Skeletal muscle satellite cell (primary cell): ENCODE data around the gene ARHGAP28.
"Not testable (repeated sequence)": the region's sequence is repeated elsewhere in the genome, so short reads cannot be mapped to it uniquely, and the experiment has no call there.

Experiments
- H3K27me3 ChIP-seq: 2 replicates; pipeline ENCODE4 v1.7.0; 2013; ENCODE audit warnings: low read length; ENCODE audit not compliant: control insufficient read depth, insufficient read depth
- H3K36me3 ChIP-seq: 2 replicates; pipeline ENCODE4 v1.7.0; 2013; ENCODE audit warnings: mild to moderate bottlenecking, control low read depth, low read length; ENCODE audit not compliant: insufficient read depth
- H3K4me1 ChIP-seq: 2 replicates; pipeline ENCODE4 v1.7.0; 2013; ENCODE audit warnings: low read length; ENCODE audit not compliant: control insufficient read depth, insufficient read depth
- H3K4me2 ChIP-seq: 2 replicates; pipeline ENCODE4 v1.7.0; 2013; ENCODE audit warnings: mild to moderate bottlenecking, low read length
- H3K4me3 ChIP-seq: 2 replicates; pipeline ENCODE4 v1.7.0; 2013; ENCODE audit warnings: low read length
- H3K9ac ChIP-seq: 2 replicates; pipeline ENCODE4 v1.7.0; 2013; ENCODE audit warnings: mild to moderate bottlenecking, low read depth, low read length, moderate library complexity
- H3K9me3 ChIP-seq: replicated peaks from 2 replicates; pipeline ENCODE4 v1.7.0; 2013; ENCODE audit warnings: mild to moderate bottlenecking, control low read depth, low read length

Gene ARHGAP28

DNA sequence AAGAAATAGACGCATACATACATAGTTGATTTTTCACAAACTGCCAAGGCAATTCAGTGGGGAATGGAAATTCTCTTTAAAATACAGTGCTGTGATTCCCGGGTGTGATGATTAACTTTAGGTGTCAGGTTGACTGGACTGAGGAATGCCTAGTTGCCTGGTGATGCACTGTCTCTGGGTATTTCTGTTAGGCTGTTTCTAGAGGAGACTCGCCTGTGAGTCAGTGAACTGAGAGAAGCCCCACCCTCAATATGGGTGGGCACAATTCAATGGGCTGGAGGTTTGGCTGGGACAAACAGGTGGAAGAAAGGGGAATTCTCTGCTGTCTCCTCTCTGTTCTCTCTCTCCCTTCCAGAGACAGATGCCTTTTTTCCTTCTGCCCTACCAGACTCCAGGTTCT, 187.6 kb downstream of the ARHGAP28 start:
- no peaks in the 10 kb centered on the region for H3K4me1 ChIP-seq
- H3K27me3 ChIP-seq = no peaks in the 10 kb centered on the region
- no peaks in the 10 kb centered on the region for H3K36me3 ChIP-seq
- no peaks in the 10 kb centered on the region for H3K9me3 ChIP-seq
- H3K9ac ChIP-seq = no peak overlapping the region
- H3K4me2 ChIP-seq = no peak overlapping the region
- H3K4me3 ChIP-seq = no peak overlapping the region

GRCh38 chr18:6920099-6920955, 190.8 kb downstream of the ARHGAP28 start:
- Histone ChIP-seq H3K4me1 (no peaks in the 10 kb centered on the region), H3K9me3 (no peaks in the 10 kb centered on the region), H3K27me3 (no peaks in the 10 kb centered on the region), H3K4me2 (no peak overlapping the region), H3K9ac (no peak overlapping the region), H3K4me3 (no peak overlapping the region), H3K36me3 (no peaks in the 10 kb centered on the region)

- no peak overlapping the region for H3K9ac ChIP-seq
- H3K36me3 ChIP-seq = no peaks in the 10 kb centered on the region
- H3K9me3 ChIP-seq = no peaks in the 10 kb centered on the region
- H3K4me3 ChIP-seq = no peak overlapping the region
- H3K4me1 ChIP-seq = no peaks in the 10 kb centered on the region
- no peak overlapping the region for H3K4me2 ChIP-seq
- H3K27me3 ChIP-seq = no peaks in the 10 kb centered on the region
These were observed 192.1 kb downstream of the ARHGAP28 start for GRCh38 chr18:6921571-6921970.

GRCh38 chr18:6923220-6923619, 193.7 kb downstream of the ARHGAP28 start:
- Histone ChIP-seq H3K9ac (no peak overlapping the region), H3K4me1 (no peaks in the 10 kb centered on the region), H3K4me2 (no peak overlapping the region), H3K27me3 (peaks cover 6% of the 10 kb centered on the region), H3K36me3 (no peaks in the 10 kb centered on the region), H3K9me3 (no peaks in the 10 kb centered on the region), H3K4me3 (no peak overlapping the region)

DNA sequence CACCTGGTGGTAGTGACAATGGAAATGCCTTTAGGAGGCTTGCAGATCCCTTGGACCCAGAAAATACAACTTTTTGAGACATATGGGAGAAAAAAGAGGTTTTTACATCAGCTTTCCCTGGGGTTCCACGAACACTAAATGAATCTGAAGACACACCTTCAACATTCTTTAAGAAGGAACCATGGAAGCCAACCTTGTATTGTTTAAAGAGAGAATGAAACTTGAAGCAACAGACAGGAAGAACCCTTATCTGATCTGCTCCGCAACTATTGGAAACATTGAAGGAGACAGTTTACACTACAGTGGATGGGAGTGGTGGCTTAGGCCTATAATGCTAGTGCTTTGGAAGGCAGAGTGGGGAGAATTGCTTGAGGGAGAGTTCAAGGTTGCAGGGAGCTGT, 197.6 kb downstream of the ARHGAP28 start:
- Histone ChIP-seq H3K9ac (no peak overlapping the region), H3K4me3 (no peak overlapping the region), H3K9me3 (no peaks in the 10 kb centered on the region), H3K36me3 (no peaks in the 10 kb centered on the region), H3K27me3 (peaks cover 6% of the 10 kb centered on the region), H3K4me1 (no peaks in the 10 kb centered on the region), H3K4me2 (no peak overlapping the region)

DNA sequence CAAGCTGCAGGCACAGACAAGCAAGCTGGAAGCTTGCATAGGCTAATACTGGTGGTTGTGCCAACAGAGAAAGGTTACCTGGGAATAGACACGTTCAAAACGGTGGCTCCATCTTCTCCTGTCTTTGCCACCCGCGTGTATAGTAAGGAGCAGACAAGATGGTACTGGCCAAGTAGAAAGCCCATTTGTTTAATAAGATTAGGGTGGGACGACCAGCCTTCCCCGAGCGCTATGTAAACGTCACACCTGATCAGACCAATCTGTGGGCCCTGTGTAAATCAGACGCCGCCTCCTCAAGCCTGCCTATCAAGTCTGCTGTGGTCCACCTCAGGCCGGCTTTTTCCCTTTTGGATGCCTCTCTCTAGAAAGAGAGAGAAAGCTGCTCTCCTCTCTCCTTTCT, 198.8 kb downstream of the ARHGAP28 start:
- peaks cover 9% of the 10 kb centered on the region for H3K27me3 ChIP-seq
- H3K9me3 ChIP-seq = no peaks in the 10 kb centered on the region
- H3K4me2 ChIP-seq = no peak overlapping the region
- H3K4me3 ChIP-seq = no peak overlapping the region
- no peaks in the 10 kb centered on the region for H3K36me3 ChIP-seq
- no peaks in the 10 kb centered on the region for H3K4me1 ChIP-seq
- H3K9ac ChIP-seq = no peak overlapping the region

- H3K27me3 ChIP-seq = peaks cover 9% of the 10 kb centered on the region
- H3K4me2 ChIP-seq = no peak overlapping the region
- no peaks in the 10 kb centered on the region for H3K4me1 ChIP-seq
- no peak overlapping the region for H3K9ac ChIP-seq
- H3K36me3 ChIP-seq = no peaks in the 10 kb centered on the region
- H3K4me3 ChIP-seq = no peak overlapping the region
- H3K9me3 ChIP-seq = no peaks in the 10 kb centered on the region
These were observed 200.0 kb downstream of the ARHGAP28 start for GRCh38 chr18:6929370-6930102.

GRCh38 chr18:6934859-6935258, 205.3 kb downstream of the ARHGAP28 start:
- no peak overlapping the region for H3K4me3 ChIP-seq
- no peaks in the 10 kb centered on the region for H3K4me1 ChIP-seq
- H3K9me3 ChIP-seq = no peaks in the 10 kb centered on the region
- H3K36me3 ChIP-seq = no peaks in the 10 kb centered on the region
- H3K9ac ChIP-seq = no peak overlapping the region
- peaks cover 3% of the 10 kb centered on the region for H3K27me3 ChIP-seq
- H3K4me2 ChIP-seq = no peak overlapping the region

DNA sequence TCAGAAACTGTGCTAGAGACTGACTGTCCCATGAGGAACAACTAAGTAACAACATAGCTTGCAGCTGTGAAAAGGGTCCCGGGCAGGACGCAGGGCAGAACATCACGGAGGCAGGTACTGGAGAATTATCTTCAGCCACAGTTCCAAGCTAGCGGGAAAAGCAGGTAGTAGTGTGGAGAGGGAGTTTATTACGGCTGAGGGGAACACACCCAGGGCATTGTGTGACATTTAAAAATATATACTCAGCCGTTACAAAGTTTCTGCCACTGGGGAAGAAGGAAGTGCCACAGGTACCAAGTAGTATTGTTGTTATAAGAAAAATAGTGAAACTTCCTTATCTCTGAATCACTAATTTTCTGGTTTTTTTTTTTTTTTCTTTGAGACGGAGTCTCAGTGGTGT, 208.5 kb downstream of the ARHGAP28 start:
- Histone ChIP-seq H3K9ac (no peak overlapping the region), H3K27me3 (no peaks in the 10 kb centered on the region), H3K4me3 (no peak overlapping the region), H3K36me3 (no peaks in the 10 kb centered on the region), H3K9me3 (no peaks in the 10 kb centered on the region), H3K4me2 (no peak overlapping the region), H3K4me1 (no peaks in the 10 kb centered on the region)

DNA sequence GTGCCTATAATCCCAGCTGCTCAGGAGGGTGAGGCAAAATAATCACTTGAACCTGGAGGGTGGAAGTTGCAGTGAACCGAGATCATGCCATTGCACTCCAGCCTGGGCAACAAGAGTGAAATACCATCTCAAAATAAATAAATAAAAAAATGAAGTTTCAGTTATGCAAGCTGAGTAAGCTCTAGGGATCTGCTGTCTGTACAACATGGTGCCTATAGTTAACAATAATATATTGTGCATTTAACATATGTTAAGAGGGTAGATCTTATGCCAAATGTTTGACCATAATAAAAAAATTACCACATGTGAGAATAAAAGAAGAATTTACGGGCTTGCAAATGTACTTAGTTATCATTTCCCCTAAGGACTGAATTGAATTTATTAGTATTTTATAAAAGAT, 208.9 kb downstream of the ARHGAP28 start:
- H3K9me3 ChIP-seq, H3K9ac ChIP-seq, H3K4me3 ChIP-seq, H3K27me3 ChIP-seq, H3K36me3 ChIP-seq, H3K4me1 ChIP-seq, H3K4me2 ChIP-seq: not testable (repeated sequence)

DNA sequence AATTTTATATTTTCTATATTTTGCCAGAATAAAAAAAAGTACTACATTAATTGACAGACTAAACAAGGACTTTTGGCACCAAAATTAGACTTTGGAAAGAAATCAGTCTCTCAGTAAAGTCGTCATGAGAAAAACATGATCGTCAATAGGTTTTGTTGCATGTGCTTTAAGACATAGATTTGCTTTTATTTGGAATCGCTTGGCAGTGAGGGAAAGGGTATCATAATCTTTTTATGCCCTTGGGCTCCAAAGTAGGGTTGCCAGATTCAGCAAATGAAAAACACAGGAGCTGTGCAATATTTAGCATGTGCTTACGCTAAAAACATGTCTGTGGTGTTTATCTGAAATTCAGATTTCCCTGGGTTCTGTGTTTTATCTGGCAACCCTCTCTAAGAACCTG, 210.5 kb downstream of the ARHGAP28 start:
- Histone ChIP-seq H3K4me1 (no peaks in the 10 kb centered on the region), H3K36me3 (no peaks in the 10 kb centered on the region), H3K4me3 (no peak overlapping the region), H3K4me2 (no peak overlapping the region), H3K27me3 (no peaks in the 10 kb centered on the region), H3K9ac (no peak overlapping the region), H3K9me3 (no peaks in the 10 kb centered on the region)

- no peaks in the 10 kb centered on the region for H3K27me3 ChIP-seq
- H3K4me2 ChIP-seq = no peak overlapping the region
- no peaks in the 10 kb centered on the region for H3K9me3 ChIP-seq
- no peaks in the 10 kb centered on the region for H3K4me1 ChIP-seq
- no peaks in the 10 kb centered on the region for H3K36me3 ChIP-seq
- H3K4me3 ChIP-seq = no peak overlapping the region
- no peak overlapping the region for H3K9ac ChIP-seq
These were observed 210.9 kb downstream of the ARHGAP28 start for GRCh38 chr18:6940451-6940850.
